GM19455 (cell line): ENCODE data around the gene ROM1.
"Not testable (repeated sequence)": the region's sequence is repeated elsewhere in the genome, so short reads cannot be mapped to it uniquely, and the experiment has no call there.

Source experiments
- ATAC-seq: cut with Tn5 transposase; IDR thresholded peaks from one replicate; pipeline ENCODE4 v1.9.1; 2021; ENCODE audit not compliant: unreplicated experiment

ROM1 gene

GRCh38 chr11:62607714-62608113 is 5.3 kb upstream of the ROM1 start:
- no peak for ATAC-seq

GRCh38 chr11:62608776-62609175 is 4.3 kb upstream of the ROM1 start:
- ATAC-seq: no peak

- ATAC-seq: no peak
These were observed 2.7 kb upstream of the ROM1 start for GRCh38 chr11:62610403-62610802.

- no peak for ATAC-seq
These were observed 2.0 kb upstream of the ROM1 start for GRCh38 chr11:62610814-62611704.

- ATAC-seq: peak; percentile 23
These were observed 1.2 kb upstream of the ROM1 start for GRCh38 chr11:62611705-62612365.

- no peak for ATAC-seq
These were observed 278 bp downstream of the ROM1 start for GRCh38 chr11:62613291-62613778.

- no peak for ATAC-seq
These were observed 1.2 kb downstream of the ROM1 start for GRCh38 chr11:62614275-62614674.

- ATAC-seq: no peak
These were observed 2.5 kb downstream of the ROM1 start for GRCh38 chr11:62615521-62615920.

GRCh38 chr11:62616957-62617356 is 3.9 kb downstream of the ROM1 start:
- not testable (repeated sequence) for ATAC-seq

- ATAC-seq: no peak
These were observed 8.0 kb downstream of the ROM1 start for GRCh38 chr11:62621027-62621566.

- ATAC-seq: peak; percentile 91
These were observed 8.8 kb downstream of the ROM1 start, which contains the start of gene B3GAT3 for GRCh38 chr11:62621567-62622470. B3GAT3 (minus strand) TSS chr11:62621986; CDS start chr11:62621947, 39 bp downstream.

GRCh38 chr11:62622476-62623089 is 9.5 kb downstream of the ROM1 start:
- no peak for ATAC-seq

- ATAC-seq: no peak
These were observed 14.7 kb downstream of the ROM1 start for GRCh38 chr11:62627713-62628112.

- no peak for ATAC-seq
These were observed 19.4 kb downstream of the ROM1 start for GRCh38 chr11:62632492-62632891.

- ATAC-seq: no peak
These were observed 31.2 kb downstream of the ROM1 start for GRCh38 chr11:62644220-62644619.

- no peak for ATAC-seq
These were observed 32.6 kb downstream of the ROM1 start for GRCh38 chr11:62645671-62645945.

GRCh38 chr11:62645946-62646824 is 33.1 kb downstream of the ROM1 start, which contains the start of gene GANAB:
GANAB (minus strand) TSS chr11:62646613; CDS start chr11:62646599, 14 bp downstream.
- peak; percentile 91 for ATAC-seq

- no peak for ATAC-seq
These were observed 34.0 kb downstream of the ROM1 start for GRCh38 chr11:62646825-62647608.

GRCh38 chr11:62647609-62648005 is 34.5 kb downstream of the ROM1 start:
- ATAC-seq: no peak
